GM21515 (cell line): ENCODE measurements around the gene ASMT.
A peak's percentile ranks its signal among the peaks of the same experiment; 100 is the strongest.
"Not testable (repeated sequence)": the region's sequence is repeated elsewhere in the genome, so short reads cannot be mapped to it uniquely, and the experiment has no call there.

Source experiments
- ATAC-seq: cut with Tn5 transposase; IDR thresholded peaks from one replicate; pipeline ENCODE4 v1.9.1; 2021; ENCODE audit not compliant: unreplicated experiment

ASMT gene

GRCh38 chrX:1614927-1615326 lies at the start of gene ASMT:
Gene ASMT (plus strand): TSS chrX:1615059. CDS start chrX:1615200, 141 bp downstream.
- no peak for ATAC-seq

GRCh38 chrX:1574181-1574580 lies 40.7 kb upstream of the ASMT start:
- not testable (repeated sequence) for ATAC-seq

GRCh38 chrX:1576201-1576992 lies 38.5 kb upstream of the ASMT start:
- ATAC-seq: no peak

GRCh38 chrX:1577845-1578244 lies 37.0 kb upstream of the ASMT start:
- ATAC-seq: no peak

- no peak for ATAC-seq
Measured at GRCh38 chrX:1578511-1579173, 36.2 kb upstream of the ASMT start.

GRCh38 chrX:1581132-1581531 lies 33.7 kb upstream of the ASMT start:
- peak; percentile 48 for ATAC-seq

GRCh38 chrX:1582686-1583437 lies 32.0 kb upstream of the ASMT start:
- peak; percentile 79 for ATAC-seq

- ATAC-seq: no peak
Measured at GRCh38 chrX:1584237-1585011, 30.4 kb upstream of the ASMT start.

- no peak for ATAC-seq
Measured at GRCh38 chrX:1587161-1587560, 27.7 kb upstream of the ASMT start.

- ATAC-seq: no peak
Measured at GRCh38 chrX:1589356-1590130, 25.3 kb upstream of the ASMT start.

GRCh38 chrX:1591102-1591862 lies 23.6 kb upstream of the ASMT start, which contains the start of gene AKAP17A:
Gene AKAP17A (plus strand): TSS chrX:1591604. CDS start chrX:1593463, 1,859 bp downstream.
- ATAC-seq: peak; percentile 77

- ATAC-seq: peak; percentile 15
Measured at GRCh38 chrX:1591863-1592469, 22.9 kb upstream of the ASMT start.

- ATAC-seq: peak; percentile 39
Measured at GRCh38 chrX:1592470-1593142, 22.3 kb upstream of the ASMT start.

- ATAC-seq: no peak
Measured at GRCh38 chrX:1593286-1594271, 21.3 kb upstream of the ASMT start.

GRCh38 chrX:1595711-1596060 lies 19.2 kb upstream of the ASMT start:
- no peak for ATAC-seq

GRCh38 chrX:1596676-1597344 lies 18.0 kb upstream of the ASMT start:
- no peak for ATAC-seq
